Measurements from ENCODE around the gene TSPAN11.

GRCh38 chr12:30880061-30880460 is 46.5 kb upstream of the TSPAN11 start:
- TF ChIP-seq CTCF (conservative IDR thresholded peaks at IDR 0.05; ENCODE audit: low read depth in 2 of 2) (no peak), REST (IDR thresholded peaks at IDR 0.05; ENCODE audit: unreplicated experiment) (no peak), POLR2AphosphoS5 (IDR thresholded peaks at IDR 0.05; ENCODE audit: low read depth) (no peak), EZH2phosphoT487 (IDR thresholded peaks at IDR 0.05; ENCODE audit: unreplicated experiment) (no peak), CREB1 (CRISPR knock-in tag; IDR thresholded peaks at IDR 0.05; ENCODE audit: low read depth) (no peak), NANOG (IDR thresholded peaks at IDR 0.05; ENCODE audit: borderline replicate concordance) (no peak), JUNB (IDR thresholded peaks at IDR 0.05; ENCODE audit: unreplicated experiment) (no peak), ETS1 (IDR thresholded peaks at IDR 0.05) (no peak), EZH2 (IDR thresholded peaks at IDR 0.05; ENCODE audit: low read depth, unreplicated experiment) (no peak)

Data from GM23338 (cell line).